ENCODE data around the gene FBRSL1.

FBRSL1 gene

DNA sequence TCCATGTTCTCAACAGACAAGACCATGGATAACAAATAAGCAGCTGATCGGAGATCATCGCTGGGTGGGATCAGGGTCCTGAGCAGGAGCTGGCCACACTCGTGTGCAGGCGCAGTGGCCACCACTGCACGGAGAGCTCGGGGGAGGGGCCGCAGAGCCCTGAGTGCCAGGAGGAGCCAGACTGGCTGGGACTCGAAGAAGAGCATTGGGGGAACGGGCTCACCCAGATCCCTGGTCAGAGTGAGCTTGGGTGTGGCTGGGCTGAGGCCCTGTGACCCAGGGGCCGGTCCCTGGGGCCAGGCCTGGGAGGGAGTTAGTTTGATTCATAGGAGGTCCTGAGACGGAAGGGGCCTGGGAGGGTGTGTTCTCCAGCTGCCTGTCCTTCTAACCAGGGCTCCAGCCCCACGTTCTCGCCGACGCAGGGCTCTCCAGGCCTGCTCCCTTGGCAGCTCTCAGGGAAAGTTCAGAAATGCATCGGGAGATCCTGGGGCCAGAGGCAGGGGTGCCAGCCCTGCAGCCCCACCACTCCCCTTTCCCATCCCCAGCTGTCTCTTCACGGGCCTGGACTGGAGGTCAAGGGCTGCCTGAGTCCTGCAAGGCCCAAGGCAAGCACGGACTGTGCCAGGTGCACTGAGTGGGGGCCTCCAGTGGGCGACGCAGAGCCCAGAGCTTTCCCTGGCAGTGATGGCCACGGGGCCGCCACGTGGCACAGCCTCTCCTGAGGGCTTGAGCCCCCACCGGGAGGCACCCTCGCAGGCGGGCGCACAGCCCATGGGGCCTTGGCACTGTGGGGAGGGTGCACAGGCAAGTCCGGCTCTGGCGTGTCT is 48.1 kb downstream of the FBRSL1 start:
- in situ Hi-C loops (cut with HindIII; ENCODE audit: low pct_unique_long_range_greater_than_20kb, low sequenced_read_pairs), result no loop called here
- TF ChIP-seq JUND (IDR thresholded peaks at IDR 0.05; ENCODE audit: low read depth), result no peak
- no peak for DNase-seq (ENCODE audit: low read depth in 1 of 2, low spot score in 1 of 2)

DNA sequence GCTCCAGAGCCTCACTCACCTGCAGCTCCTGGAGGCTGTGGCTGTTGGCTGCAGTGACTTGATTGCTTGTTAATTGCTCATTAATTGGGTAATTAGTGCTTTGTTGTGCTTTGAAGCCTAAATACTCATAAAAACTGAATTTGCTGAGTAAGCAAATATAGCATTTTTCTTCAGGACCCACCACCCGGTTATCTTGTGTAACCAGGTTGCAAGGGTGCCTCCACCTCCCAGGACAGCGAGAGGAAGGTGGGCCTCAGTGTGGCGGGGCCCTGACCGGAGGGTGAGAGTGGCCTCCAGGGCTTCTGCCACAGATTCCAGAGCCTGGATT is 48.7 kb downstream of the FBRSL1 start:
- no peak for DNase-seq (ENCODE audit: low read depth in 1 of 2, low spot score in 1 of 2)
- in situ Hi-C loops (cut with HindIII; ENCODE audit: low pct_unique_long_range_greater_than_20kb, low sequenced_read_pairs), result no loop called here
- TF ChIP-seq JUND (IDR thresholded peaks at IDR 0.05; ENCODE audit: low read depth), result no peak

DNA sequence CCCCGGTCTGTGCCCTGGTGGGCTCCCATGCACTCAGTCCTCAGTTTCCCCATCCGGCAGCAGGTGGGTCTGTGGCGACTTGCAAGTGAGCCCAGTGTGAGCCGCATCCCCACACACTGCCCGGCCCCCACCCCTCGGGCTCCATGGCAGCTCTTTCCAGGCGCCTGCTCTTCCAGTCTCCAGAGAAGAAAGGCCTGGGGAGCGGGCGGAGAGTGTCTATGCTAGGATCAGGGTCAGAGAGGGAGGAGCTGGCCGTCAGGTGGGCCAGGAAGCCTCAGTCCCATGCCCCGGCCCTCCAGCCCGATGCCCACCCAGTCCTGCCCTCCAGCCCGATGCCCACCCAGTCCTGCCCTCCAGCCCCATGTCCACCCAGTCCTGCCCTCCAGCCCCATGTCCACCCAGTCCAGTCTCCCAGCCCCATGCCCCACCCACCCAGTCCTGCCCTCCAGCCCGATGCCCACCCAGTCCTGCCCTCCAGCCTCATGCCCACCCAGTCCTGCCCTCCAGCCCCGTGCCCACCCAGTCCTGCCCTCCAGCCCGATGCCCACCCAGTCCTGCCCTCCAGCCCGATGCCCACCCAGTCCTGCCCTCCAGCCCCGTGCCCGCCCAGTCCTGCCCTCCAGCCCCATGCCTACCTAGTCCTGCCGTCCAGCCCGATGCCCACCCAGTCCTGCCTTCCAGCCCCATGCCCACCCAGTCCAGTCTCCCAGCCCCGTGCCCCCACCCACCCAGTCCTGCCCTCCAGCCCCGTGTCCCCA is 49.2 kb downstream of the FBRSL1 start:
- TF ChIP-seq JUND (IDR thresholded peaks at IDR 0.05; ENCODE audit: low read depth), result no peak
- DNase-seq (ENCODE audit: low read depth in 1 of 2, low spot score in 1 of 2), result no peak
- in situ Hi-C loops (cut with HindIII; ENCODE audit: low pct_unique_long_range_greater_than_20kb, low sequenced_read_pairs), result no loop called here

DNA sequence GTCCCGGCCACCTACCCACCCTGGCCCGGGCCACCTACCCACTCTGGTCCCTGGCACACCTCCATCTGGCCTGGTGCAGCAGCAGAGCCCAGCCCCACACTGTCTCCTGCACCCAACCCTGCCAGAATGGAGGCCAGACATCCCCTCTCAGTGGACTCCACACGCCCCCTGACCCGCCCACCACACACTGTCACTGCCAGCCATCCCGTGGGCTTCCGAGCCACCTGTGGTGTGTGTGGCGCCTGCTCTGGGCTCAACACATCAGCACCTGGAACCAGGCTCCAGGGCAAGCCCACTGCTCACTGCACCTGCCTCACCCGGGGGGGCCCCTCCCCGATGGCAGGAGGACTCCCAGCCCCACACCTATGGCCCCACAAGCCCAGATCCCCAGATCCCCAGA is 50.5 kb downstream of the FBRSL1 start:
- in situ Hi-C loops (cut with HindIII; ENCODE audit: low pct_unique_long_range_greater_than_20kb, low sequenced_read_pairs), result no loop called here
- no peak for TF ChIP-seq JUND (IDR thresholded peaks at IDR 0.05; ENCODE audit: low read depth)
- DNase-seq (ENCODE audit: low read depth in 1 of 2, low spot score in 1 of 2), result no peak

DNA sequence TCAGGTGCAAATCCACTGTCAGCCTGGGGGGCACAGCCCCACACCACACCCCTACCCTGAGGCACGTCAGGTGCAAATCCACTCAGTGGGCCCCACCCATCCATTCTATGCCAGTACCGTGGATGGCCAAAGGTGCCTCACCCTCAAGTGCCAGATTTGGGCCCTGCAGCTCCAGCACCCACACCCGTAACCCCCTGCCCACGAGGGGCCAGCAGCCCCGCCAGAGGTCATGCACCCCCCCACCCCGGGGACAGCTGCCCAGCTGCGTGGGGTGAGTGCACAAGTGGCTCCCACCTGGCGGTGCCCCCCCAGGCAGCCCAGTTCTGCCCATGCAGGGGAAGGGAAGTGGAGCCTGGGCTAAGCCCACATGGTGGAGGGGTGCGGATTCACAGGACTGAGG is 51.2 kb downstream of the FBRSL1 start:
- TF ChIP-seq JUND (IDR thresholded peaks at IDR 0.05; ENCODE audit: low read depth), result no peak
- no peak for DNase-seq (ENCODE audit: low read depth in 1 of 2, low spot score in 1 of 2)
- in situ Hi-C loops (cut with HindIII; ENCODE audit: low pct_unique_long_range_greater_than_20kb, low sequenced_read_pairs), result no loop called here

DNA sequence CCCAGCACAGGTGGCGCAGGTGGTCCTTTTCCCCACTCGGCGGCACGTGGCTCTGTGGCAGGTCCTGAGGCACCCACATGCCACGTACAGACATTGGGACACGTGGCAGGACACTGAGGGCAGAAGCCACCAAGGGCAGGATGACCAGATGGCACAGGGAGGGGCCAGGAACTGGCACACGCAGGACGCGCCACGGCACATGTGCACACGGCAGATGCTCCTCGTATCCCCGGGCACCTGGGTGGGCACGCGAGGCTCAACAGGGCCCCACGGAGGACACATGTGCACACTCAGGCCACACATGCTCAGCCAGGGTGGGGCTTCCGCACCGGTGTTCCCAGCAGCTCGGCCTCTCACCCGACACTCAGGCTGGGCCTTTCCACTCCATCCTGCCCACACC is 52.0 kb downstream of the FBRSL1 start:
- no peak for TF ChIP-seq JUND (IDR thresholded peaks at IDR 0.05; ENCODE audit: low read depth)
- in situ Hi-C loops (cut with HindIII; ENCODE audit: low pct_unique_long_range_greater_than_20kb, low sequenced_read_pairs), result no loop called here
- no peak for DNase-seq (ENCODE audit: low read depth in 1 of 2, low spot score in 1 of 2)

DNA sequence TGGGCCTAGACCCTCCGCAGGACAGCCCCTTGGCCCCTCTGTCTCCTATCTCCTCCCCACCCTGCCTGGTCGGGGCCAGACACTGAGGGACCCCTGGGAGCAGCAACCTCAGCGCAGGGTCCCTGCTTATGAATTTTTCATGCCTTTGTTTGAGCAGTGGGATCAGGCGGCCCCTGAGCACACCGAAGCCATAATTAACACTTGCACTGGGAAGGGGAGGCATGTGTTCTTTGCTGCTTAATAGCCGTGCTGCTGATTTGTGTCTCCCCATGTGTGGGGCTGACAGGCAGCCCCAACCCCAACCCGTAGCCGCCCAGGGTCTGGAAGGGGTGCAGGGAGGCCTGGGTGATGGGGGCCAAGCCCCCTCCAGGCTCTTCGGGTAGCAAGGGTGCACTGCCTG is 52.7 kb downstream of the FBRSL1 start:
- DNase-seq (ENCODE audit: low read depth in 1 of 2, low spot score in 1 of 2), result no peak
- in situ Hi-C loops (cut with HindIII; ENCODE audit: low pct_unique_long_range_greater_than_20kb, low sequenced_read_pairs), result no loop called here
- no peak for TF ChIP-seq JUND (IDR thresholded peaks at IDR 0.05; ENCODE audit: low read depth)

DNA sequence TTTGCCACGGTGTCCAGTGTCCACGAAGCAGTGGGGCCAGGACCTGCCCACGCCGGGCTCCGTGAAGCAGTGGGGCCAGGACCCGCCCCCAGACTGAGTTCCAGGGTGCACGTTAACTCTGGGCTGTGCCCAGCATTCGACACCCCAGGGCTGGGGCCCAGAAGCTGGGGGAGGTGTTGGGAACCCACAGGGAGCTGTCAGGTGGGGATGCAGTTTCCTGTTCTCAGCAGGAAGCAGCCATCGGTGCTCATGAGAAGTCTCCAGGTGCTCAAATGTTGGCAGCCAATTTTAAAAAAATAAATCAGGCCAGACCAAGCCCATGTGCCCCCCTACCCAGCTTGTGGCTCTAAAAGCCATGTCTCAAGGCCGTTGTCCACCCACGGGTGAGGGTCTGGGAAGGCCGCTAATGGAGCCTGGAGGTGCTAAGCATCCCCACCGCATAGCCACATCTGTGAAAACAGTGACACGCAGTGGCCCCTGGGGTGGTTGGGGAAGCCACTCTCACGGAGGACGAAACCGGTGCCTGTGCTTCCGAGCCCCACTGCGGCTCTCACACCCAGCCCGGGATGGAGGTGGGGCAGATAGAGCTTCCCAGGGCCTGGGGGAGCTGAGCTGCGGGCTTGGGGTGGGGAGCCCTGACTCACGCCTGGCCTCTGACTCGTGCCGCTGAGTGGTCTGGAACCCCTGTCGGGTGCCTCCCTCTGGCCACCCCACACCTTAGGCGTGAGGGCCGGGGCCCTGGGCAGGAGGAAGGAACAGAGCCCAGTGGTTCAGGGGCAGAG is 53.5 kb downstream of the FBRSL1 start:
- no peak for TF ChIP-seq JUND (IDR thresholded peaks at IDR 0.05; ENCODE audit: low read depth)
- DNase-seq (ENCODE audit: low read depth in 1 of 2, low spot score in 1 of 2), result no peak
- in situ Hi-C loops (cut with HindIII; ENCODE audit: low pct_unique_long_range_greater_than_20kb, low sequenced_read_pairs), result no loop called here

DNA sequence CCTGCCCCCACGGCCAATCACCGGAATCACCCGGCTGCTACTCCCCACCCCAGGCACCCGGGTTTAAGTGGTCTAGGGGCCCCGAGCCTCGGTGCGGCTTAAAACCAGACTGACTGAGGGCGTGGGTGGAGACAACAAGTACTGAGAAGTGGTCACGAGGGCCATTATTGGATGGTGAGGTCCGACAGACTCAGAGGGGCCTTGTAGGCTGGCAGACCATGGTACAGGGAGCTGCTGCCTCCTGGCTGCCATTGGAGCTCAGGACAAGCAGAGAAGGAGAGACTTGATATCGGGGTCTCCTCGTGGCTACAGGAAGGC is 54.1 kb downstream of the FBRSL1 start:
- in situ Hi-C loops (cut with HindIII; ENCODE audit: low pct_unique_long_range_greater_than_20kb, low sequenced_read_pairs), result no loop called here
- TF ChIP-seq JUND (IDR thresholded peaks at IDR 0.05; ENCODE audit: low read depth), result no peak
- DNase-seq (ENCODE audit: low read depth in 1 of 2, low spot score in 1 of 2), result no peak

DNA sequence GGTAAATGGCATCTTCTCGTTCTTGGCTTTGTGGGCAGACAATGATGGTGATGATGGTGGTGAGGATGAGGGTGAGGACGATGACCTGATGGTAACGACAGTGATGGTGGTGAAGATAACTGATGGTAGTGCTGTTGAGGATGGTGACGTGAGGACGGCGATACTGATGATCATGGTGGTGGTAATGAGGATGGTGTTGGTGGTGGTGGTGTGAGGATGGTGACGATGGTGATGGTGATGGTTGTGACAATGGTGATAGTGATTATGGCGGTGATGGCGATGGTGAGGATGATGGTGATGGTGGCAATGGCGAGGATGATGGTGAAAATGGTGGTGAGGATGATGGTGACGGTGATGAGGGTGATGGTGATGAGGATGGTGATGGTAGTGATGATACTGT is 54.5 kb downstream of the FBRSL1 start:
- no peak for DNase-seq (ENCODE audit: low read depth in 1 of 2, low spot score in 1 of 2)
- in situ Hi-C loops (cut with HindIII; ENCODE audit: low pct_unique_long_range_greater_than_20kb, low sequenced_read_pairs), result no loop called here
- TF ChIP-seq JUND (IDR thresholded peaks at IDR 0.05; ENCODE audit: low read depth), result no peak

DNA sequence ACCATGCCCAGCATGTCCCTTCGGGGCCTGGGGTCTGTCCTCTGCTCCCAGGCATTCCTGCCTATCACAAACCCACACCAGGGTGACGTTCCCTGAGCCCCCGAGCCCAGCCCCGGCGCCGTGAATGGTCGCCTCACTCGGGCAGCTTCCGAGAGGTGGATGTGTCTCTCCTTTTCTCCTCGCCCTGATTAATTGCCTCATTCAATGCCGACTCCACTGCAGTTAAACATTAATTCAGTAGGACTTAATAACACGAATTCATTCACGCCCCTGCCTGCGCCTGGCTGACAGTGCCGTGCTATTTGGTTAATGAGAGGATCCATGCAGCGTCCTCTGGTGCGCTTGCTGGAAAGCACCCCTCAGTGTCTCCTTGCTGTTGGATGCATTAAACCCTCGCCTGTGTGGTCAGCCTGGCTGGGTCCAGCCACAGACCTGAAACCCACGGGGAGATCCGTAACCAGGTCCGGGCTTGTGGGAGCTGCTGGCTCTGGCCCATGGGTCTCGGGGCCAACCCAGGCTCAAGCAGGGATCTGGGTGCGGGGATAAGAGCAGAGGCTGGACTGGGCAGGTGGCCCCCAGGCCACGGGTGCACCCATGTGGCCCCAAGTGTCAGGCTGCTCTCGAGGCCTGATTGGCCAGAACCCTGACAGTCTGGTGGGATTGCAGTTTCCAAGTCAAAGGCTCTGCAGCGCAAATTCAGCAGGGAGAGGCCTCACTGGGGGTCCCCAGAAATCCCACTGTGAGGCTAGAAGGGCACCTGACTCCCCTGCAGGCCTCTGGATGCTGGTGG is 55.4 kb downstream of the FBRSL1 start:
- in situ Hi-C loops (cut with HindIII; ENCODE audit: low pct_unique_long_range_greater_than_20kb, low sequenced_read_pairs), result no loop called here
- DNase-seq (ENCODE audit: low read depth in 1 of 2, low spot score in 1 of 2), result no peak
- TF ChIP-seq JUND (IDR thresholded peaks at IDR 0.05; ENCODE audit: low read depth), result no peak

DNA sequence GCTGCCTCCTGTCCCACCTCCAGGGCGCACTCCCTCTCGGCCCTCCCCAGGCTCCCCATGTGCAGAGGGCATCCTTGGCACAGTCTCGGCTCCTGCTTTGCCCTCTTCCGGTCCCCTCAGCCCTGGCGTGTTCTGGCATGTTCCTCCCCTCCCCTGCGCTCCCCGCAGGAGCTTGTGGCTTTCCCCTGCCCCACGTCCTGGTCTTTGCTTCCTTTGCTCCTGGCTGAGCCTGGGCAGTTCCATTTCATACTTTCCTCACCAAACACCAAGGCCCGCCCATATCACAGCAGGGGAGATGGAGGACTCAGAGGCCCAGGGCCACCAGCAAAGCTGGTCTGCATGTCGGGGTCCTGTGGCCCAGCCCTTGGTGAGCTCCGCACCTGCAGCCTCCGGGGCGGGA is 56.0 kb downstream of the FBRSL1 start:
- in situ Hi-C loops (cut with HindIII; ENCODE audit: low pct_unique_long_range_greater_than_20kb, low sequenced_read_pairs), result no loop called here
- TF ChIP-seq JUND (IDR thresholded peaks at IDR 0.05; ENCODE audit: low read depth), result no peak

More for the DNA sequence above, 56.0 kb downstream of the FBRSL1 start:
- DNase-seq (ENCODE audit: low read depth in 1 of 2, low spot score in 1 of 2), result no peak
